ENCODE results near the gene IFT81.

The IFT81 gene

DNA sequence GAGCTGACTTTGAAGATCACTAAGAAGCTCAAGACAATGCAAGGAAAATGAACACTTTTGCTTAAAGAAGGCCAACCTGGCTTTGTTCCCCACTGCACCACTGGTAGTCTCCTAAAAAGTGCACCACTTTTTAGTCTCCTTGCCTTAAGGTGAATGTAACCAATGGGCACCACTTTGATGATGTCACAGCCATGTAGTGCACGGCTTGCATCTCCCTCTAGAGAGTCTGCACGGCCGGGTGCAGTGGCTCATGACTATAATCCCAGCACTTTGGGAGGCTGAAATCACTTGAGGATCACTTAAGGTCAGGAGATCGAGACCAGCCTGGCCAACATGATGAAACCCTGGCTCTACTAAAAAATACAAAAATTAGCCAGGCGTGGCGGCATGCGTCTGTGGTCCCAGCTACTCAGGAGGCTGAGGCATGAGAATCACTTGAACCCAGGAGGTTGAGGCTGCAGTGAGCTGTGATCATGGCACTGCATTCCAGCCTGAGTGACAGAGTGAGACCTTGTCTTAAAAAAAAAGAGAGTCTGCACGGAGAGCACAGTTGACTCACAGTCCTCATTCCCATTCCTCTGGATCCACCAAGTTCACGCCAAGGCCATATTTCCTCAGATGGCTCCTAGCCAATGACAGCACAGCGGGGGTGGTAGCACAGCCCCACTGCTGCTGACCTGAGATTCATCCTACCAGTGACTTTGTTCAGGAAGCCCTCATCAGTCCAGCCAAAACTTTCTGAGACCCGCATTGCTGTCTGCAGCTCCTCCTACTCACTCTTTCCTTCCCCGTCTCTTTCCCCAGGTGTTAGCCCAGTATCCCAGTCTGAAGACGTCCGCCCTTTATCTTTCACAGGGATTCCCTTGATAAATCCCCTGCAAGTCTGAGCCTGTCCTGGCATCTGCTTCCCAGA is 16.5 kb upstream of the IFT81 start:
- H2AFZ ChIP-seq (ENCODE audit: low read depth, low read length, severe bottlenecking), result no peak overlapping the region
- H3K9me3 ChIP-seq (ENCODE audit: insufficient read depth, low read length), result no peaks in the 10 kb centered on the region
- H3F3A ChIP-seq (ENCODE audit: insufficient read depth), result 0 out of 2 replicates have a peak, but pooled peaks cover 3% of the 10 kb centered on the region
- no peak for TF ChIP-seq CTCF (IDR thresholded peaks at IDR 0.05; ENCODE audit: insufficient read depth, low read length, poor library complexity, severe bottlenecking)
- TF ChIP-seq EZH2phosphoT487 (conservative IDR thresholded peaks at IDR 0.05; ENCODE audit: low read length), result no peak
- H3K27me3 ChIP-seq (ENCODE audit: low read length), result no peaks in the 10 kb centered on the region
- H3K4me3 ChIP-seq (ENCODE audit: insufficient read depth, low read length, poor library complexity, severe bottlenecking), result no peak overlapping the region
- H3K27ac ChIP-seq (ENCODE audit: low read depth, low read length), result no peak overlapping the region
- no peak overlapping the region for H3K9ac ChIP-seq (ENCODE audit: low read length)
- no peaks in the 10 kb centered on the region for H3K9me2 ChIP-seq (replicated peaks; ENCODE audit: insufficient read depth, low read length)
- H3K79me2 ChIP-seq (ENCODE audit: insufficient read depth, low read length), result no peaks in the 10 kb centered on the region
- H3K36me3 ChIP-seq (ENCODE audit: low read length), result no peaks in the 10 kb centered on the region
- H3K4me2 ChIP-seq (ENCODE audit: low read depth, low read length, poor library complexity, severe bottlenecking), result no peak overlapping the region
- H4K20me1 ChIP-seq (ENCODE audit: low read depth, low read length), result no peaks in the 10 kb centered on the region

GRCh38 chr12:110108309-110109036 is 15.7 kb upstream of the IFT81 start:
- Histone ChIP-seq H3F3A (ENCODE audit: insufficient read depth) (0 out of 2 replicates have a peak, but pooled peaks cover 3% of the 10 kb centered on the region), H3K36me3 (ENCODE audit: low read length) (no peaks in the 10 kb centered on the region), H3K27ac (ENCODE audit: low read depth, low read length) (no peak overlapping the region), H3K79me2 (ENCODE audit: insufficient read depth, low read length) (no peaks in the 10 kb centered on the region), H2AFZ (ENCODE audit: low read depth, low read length, severe bottlenecking) (no peak overlapping the region), H3K4me2 (ENCODE audit: low read depth, low read length, poor library complexity, severe bottlenecking) (no peak overlapping the region), H3K27me3 (ENCODE audit: low read length) (no peaks in the 10 kb centered on the region), H3K4me3 (ENCODE audit: insufficient read depth, low read length, poor library complexity, severe bottlenecking) (no peak overlapping the region), H3K9me2 (replicated peaks; ENCODE audit: insufficient read depth, low read length) (no peaks in the 10 kb centered on the region), H3K9ac (ENCODE audit: low read length) (no peak overlapping the region), H4K20me1 (ENCODE audit: low read depth, low read length) (no peaks in the 10 kb centered on the region), H3K9me3 (ENCODE audit: insufficient read depth, low read length) (no peaks in the 10 kb centered on the region)
- TF ChIP-seq CTCF (IDR thresholded peaks at IDR 0.05; ENCODE audit: insufficient read depth, low read length, poor library complexity, severe bottlenecking) (no peak), EZH2phosphoT487 (conservative IDR thresholded peaks at IDR 0.05; ENCODE audit: low read length) (no peak)

GRCh38 chr12:110109037-110109836 is 14.9 kb upstream of the IFT81 start:
- Histone ChIP-seq H3K9ac (ENCODE audit: low read length) (no peak overlapping the region), H3K9me3 (ENCODE audit: insufficient read depth, low read length) (no peaks in the 10 kb centered on the region), H4K20me1 (ENCODE audit: low read depth, low read length) (no peaks in the 10 kb centered on the region), H3F3A (ENCODE audit: insufficient read depth) (0 out of 2 replicates have a peak, but pooled peaks cover 3% of the 10 kb centered on the region), H3K9me2 (replicated peaks; ENCODE audit: insufficient read depth, low read length) (no peaks in the 10 kb centered on the region), H2AFZ (ENCODE audit: low read depth, low read length, severe bottlenecking) (no peak overlapping the region), H3K4me3 (ENCODE audit: insufficient read depth, low read length, poor library complexity, severe bottlenecking) (no peak overlapping the region), H3K79me2 (ENCODE audit: insufficient read depth, low read length) (no peaks in the 10 kb centered on the region), H3K27me3 (ENCODE audit: low read length) (no peaks in the 10 kb centered on the region), H3K27ac (ENCODE audit: low read depth, low read length) (no peak overlapping the region), H3K4me2 (ENCODE audit: low read depth, low read length, poor library complexity, severe bottlenecking) (no peak overlapping the region), H3K36me3 (ENCODE audit: low read length) (no peaks in the 10 kb centered on the region)
- no peak for TF ChIP-seq CTCF (IDR thresholded peaks at IDR 0.05; ENCODE audit: insufficient read depth, low read length, poor library complexity, severe bottlenecking)
- no peak for TF ChIP-seq EZH2phosphoT487 (conservative IDR thresholded peaks at IDR 0.05; ENCODE audit: low read length)
